NCI-H526 (cell line): ENCODE results near the gene QSOX1.
A peak's percentile ranks its signal among the peaks of the same experiment; 100 is the strongest.

ENCODE experiments used
- DNase-seq, 2 experiments: peaks; one replicate each; lab custom pipeline; 2025; lab: John Stamatoyannopoulos, UW

The QSOX1 gene

DNA sequence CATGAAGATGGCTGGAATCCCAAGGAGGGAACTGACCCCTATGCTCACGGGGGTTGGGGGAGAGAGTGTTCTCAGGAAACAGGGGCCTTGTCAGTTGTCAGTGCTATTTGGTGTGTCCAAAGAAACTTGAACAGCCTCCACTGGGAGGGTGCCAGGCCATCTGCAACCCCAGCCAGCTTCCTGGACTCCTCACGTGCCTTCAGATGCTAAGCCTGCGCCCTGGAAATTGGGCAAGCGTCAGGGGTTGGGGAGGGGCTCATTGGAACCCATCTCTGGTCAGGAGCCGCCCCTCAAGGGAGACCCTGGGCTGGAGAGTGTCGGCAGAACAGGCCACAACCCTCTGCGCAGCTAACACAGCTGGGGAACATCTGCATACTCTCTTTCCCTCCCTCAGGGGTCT, 62.3 kb downstream of the QSOX1 start:
- no peak for DNase-seq

DNA sequence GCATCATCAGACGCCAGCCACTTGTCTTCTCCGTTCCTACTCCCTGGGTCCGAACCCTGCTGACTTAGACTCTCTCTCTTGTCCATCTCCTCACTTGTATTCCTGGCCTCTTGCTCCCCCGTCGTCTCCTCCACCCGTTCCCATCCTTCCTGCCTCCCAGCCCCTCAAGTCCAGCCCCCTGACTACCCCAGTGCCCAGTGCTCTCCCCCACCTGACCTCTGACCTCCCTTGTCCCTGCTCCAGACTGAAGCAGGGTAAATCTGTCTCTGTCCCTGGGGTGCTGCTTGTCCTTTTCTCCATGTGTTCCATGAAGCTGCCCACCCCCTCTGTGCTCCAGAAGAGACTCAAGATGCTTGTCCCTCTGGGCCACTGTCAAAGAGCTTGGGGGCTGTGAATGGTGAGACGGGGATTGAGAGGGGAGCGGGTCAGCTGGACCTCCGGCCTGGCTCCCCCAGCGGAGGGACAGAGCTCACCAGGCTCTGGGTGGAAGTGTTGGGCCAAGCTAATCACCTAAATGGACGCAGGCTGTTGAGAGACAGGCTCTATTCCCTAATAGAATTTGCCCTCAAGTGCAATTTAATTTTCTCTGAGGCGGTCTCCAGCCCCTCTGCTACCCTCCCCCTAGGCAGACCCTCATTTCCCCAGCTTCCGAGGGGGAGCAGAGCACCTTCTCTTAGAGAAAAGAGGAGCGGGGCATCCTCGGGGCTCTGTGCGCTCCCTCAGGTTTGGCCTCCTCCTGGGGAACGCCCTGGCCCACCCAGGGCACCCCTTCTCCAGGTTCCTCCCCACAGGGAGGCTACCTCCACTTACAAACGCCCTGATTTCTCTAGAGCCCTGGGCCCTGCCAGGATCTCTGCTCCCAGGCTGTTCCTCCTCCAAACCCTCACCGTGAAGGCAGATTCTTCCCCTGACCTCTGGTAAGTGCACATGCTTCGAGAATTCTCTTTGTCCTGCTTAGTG, 64.4 kb downstream of the QSOX1 start:
- DNase-seq = no peak

DNA sequence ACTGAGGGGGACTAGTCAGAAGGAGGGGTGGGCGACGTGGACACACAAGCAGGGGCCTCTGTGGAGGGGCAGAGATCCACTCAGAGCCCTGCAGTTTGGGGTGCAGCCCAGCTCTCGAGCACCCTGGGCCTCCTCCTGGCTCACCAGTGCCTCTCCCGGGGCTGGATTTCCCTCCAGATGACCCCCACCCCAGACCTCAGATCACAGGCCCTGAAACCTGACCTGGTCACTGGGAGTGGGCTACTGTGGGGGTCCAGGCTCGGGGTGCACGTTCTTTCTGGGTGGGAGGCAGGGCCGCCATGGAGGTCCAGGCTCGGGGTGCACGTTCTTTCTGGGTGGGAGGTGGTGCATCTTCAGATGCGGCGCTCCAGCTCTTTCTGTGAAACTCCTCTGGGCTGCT, 65.1 kb downstream of the QSOX1 start:
- no peak for DNase-seq

DNA sequence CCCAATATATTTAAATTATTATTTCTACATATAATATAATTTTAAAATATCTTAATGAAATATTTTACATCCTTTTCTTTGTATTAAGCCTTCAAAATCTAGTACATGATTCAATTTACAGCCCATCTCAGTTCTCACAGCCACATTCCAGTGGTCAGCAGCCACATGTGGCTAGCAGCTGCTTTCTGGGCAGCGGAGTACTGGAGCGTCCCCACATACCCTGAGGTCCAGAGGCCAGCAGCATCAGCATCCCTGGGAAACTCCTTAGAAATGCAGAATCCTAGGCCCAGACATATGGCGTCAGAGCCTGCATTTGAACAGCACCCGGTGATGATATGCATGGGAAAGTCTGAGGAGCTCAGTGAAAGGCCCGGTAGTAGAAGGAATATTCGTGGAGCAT, 66.8 kb downstream of the QSOX1 start:
- no peak for DNase-seq

DNA sequence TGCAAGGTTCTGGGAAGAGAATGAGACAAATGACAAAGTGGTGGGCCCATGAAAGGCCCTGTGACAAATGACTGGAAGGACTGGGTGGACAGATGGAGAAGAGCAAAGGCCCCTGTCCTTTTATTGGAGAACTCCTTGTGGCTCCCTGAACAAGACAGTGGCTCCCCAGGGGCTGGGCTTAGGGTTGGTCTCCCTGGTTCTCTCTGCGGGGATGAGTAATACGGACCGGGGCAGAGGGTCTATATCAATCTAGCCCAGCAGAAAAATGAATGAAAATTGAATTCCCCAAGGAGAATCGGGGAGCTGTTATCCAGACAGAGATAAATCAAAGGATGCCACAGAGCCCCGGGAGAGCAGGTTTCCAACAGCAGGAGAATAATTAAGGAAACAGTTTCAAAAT, 70.2 kb downstream of the QSOX1 start:
- peak in 1 of 2 experiments; percentile 33 for DNase-seq

DNA sequence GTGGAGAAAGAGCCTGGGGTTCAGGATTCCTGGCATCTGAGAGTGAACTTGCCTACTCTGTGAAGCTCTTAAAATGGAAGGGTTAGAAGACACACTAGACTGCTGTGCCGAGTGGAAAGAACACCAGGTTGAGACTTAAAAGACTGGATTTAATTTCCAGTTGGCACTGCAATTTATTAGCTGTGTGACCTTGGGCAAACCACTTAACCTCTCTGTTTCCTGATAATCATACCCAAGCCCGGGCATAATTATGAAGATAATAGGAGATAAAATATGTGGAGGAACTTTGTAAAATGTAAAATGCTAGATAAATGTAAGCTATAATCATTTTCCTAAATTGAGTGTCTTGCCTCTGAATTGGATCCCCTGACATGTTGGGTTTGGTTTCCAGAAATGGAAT, 70.7 kb downstream of the QSOX1 start:
- DNase-seq = no peak

DNA sequence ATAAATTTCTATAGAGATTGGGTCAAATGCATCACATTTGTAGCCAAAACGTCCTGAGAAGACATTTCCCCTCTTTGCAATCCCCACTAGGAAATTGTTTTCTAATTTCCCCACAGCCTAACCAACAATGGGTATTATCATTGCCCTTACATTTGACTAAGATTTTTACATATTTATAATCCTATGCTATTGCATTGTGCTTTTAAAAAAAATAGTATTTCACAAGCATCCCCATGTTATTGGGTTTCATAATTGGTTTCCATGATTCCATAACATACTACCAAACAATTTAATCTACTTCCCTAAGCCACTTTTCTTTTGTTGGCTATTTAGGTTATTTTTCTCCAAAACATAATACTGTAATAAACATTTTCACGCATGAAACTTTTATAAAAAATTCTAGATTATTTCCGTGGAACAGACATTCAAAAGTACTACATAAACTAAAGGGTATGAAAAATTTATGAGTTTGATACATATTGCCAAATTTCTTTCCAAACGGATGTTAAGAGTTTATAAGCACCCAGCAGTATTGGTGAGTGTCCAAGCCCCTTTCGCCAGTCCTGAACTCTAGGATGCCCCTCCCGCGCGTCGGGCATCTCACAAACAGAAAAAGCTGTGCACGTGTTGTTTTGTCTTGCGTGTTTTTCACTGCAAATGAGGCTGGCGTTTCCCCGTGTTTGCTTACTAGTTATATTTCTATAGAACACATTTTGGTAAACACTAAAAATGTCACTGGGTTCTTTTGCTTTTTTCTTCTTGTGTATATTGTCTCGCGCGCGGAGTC, 73.4 kb downstream of the QSOX1 start:
- DNase-seq = no peak

DNA sequence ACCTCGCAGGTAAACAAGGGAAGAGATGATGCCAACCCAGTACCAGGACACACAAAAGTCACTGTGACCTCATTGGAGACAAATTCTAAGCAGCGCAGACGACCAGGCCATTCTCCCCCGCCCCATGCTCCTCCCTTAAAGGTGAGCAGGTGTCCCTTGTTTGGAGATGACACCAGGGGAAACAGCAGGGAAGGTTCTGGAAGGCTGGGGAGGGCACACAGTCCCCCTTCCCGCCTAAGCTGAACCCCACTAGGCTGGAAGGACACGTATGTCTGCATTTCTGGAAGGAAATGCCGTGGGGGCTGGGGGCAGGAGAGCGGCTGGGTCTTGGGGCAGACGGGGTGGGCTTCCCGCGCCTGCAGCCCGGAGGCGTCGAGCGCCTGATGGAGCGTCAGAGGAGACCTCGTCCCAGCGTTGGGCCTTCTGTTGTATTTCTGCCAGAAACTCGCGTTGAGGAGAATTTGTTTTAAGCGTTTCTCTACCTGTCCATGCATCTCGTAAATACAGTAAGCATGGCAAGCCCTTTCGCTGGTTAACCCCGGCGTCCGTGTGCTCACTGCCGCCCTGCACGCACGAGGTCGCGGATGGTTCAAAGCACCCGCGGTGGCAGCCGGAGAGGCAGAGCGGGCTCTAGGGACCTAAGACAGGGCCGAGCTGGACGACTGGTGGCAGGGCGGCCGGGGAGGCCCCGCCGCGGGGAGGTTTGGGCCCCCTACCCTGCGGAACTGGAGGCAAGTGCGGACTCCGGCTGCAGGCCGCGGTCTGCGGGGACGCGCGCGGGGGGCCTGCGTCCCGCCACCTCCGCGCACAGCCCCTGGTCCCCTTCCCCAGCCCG, 74.2 kb downstream of the QSOX1 start:
- peak; percentile 44 to 88 for DNase-seq

DNA sequence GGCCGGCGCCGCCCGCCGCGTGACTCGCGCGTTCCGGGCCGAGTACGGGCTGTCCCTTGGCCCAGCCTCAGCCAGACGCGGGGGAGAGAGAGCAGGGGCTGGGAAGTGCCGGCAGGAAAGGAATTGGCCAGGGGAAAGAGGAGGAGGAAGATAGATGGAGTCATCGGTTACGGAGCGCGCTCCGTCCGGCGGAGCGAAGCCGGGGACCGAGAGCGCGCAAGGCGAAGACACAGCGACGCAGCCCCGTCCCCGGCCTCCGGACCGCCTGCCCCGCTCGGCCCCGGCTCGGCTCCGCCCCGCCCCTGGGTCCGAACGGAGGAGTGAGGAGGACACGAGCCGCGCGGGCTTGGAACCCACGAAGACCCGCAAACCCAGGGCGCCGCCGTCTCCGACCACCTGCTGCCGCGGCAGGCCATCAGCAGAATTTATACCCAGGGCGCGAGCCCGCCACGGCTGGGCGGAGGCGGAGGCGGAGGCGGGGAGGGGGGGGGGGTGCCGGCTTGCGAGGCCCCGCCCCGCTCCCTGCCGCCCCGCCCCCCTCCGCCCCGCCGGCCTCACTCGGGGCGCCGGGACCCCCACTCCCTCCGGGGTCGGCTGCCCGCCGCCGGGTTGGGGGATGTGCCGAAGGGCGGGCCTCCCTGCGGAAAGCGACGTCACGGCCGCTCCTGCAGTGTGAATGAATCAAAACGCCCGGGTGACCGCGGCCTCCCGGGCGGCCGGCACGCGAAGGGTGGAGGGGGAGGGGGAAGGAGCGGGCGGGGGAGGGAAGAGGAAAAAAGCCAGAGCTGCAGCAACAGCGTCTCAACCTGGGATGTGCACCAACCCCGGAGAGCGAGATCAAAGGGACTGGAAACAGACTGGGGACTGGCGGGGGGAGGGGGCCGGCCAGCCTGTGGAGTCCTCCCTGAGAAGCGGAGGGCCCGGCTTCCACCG, 75.1 kb downstream of the QSOX1 start, which contains the start of gene LHX4:
Gene LHX4, plus strand, starts transcription at position 782 of the 933 bp plus-strand sequence. CDS start 266 bp downstream, outside the sequence.
- DNase-seq = peak; percentile 68 to 91

DNA sequence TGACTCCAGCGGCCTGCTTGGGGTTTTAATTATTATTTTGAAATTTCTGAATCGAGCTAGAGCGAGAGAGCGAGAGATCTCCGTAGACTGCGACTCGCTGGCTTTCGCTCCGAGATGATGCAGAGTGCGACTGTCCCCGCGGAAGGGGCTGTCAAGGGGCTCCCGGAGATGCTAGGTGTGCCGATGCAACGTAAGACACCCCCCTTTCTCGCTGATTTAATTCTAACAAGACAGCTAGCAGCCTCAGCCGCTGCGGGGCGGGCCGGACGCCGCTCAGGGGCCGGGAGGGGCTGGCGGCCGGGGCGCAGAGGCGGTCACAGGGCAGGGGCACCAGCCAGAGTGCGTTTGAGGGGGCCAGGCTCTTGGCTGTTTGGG, 75.7 kb downstream of the QSOX1 start:
- DNase-seq = no peak

DNA sequence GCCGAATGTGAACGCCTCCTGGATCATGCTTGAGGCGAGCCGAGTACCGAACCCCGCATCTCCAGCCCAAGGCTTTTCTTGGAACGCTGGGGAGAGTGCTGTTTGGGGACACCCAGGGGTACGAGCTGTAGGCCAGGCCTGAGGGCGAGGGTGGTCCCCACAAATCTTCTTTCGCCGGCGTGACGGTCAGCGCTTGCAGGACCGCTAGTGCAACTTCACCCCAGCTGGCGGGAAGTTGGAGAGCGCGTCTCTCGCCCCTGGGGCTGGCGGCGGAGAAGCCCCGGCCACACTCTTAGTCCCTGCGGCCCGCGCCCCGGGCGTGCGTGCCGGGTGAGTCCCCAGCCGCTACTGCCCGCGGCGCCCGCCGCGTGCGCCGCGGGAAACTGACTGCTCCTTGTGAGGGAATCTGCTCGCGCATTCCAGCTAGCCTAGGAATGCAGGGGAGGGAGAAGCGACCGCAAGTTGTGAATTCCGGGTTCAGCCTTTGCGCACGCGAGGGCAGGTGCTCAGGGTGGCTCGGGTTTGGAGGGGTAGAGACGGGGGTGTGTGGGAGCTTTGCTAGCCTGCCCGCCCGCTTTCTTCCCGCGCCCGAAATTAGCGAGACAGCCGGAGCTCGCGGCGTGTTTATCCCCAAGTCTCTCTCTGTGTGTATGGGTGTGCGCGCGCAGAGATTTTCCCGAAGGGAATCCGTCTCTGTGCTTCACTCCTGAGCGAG, 76.3 kb downstream of the QSOX1 start:
- peak in 1 of 2 experiments; percentile 81 for DNase-seq

DNA sequence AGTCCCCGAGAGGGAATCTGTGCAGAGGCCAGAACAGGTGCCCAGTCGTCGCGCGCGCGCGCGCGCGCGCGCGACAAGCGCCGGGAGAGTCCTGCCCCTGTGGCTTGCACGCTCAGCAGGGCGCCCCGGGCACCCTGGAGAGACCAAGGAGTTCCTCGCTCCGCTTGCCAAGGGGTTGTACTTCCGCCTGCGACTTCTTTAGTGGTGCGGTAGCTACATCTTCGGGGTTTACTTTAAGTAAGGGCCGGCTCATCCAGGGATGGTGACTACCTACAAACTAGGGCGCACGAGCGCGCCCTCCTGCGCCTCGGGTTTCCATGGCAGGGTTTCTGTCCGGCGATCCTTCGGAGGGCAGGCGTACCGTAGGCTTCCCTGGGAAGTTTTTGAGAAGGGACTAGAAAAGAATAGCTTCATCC, 76.8 kb downstream of the QSOX1 start:
- peak in 1 of 2 experiments; percentile 88 for DNase-seq

DNA sequence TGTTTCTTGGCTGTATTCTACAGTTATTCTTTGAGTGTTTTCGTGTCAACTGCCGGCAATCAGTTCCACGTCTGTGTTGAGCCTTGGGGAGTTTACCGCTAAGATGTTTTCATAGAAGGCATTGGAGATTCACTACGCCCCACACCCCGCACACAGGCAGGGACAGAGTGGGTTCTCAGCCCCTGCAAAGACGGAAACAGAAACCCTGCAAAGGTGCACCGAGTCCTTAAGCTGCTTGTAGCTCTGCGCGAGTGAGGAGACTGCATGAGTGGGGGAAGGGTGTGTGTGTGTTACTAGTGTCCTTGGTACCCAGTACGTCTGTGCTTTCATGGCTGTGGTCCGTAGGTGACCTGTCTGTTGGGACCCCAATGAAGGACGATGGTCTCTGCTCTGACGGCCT, 77.3 kb downstream of the QSOX1 start:
- DNase-seq = peak in 1 of 2 experiments; percentile 61

DNA sequence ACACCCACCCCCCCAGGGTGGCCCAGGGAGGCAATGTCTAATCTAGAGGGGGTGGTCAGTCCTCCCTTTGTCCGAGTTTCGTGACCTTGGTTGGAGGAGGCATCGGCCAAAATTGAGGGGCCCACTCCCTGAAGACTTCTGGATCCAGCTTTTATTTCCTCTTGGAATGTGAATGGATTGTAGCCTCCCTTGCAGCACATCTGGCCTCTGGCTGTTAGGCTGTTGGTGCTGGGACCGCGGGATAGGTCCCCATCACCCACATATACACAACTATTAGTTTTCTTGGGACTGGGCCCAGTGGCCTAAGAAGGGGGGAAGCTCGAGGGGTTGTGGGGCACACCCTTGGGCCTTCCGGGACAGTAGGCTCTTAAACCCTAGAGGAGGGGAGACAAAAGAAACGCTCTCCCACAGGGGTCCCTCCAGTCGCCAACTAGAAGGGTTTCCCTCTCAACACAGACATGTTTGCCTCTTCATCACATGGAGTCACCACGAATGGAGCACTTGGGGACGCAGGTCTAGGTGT, 77.9 kb downstream of the QSOX1 start:
- peak in 1 of 2 experiments; percentile 63 for DNase-seq

DNA sequence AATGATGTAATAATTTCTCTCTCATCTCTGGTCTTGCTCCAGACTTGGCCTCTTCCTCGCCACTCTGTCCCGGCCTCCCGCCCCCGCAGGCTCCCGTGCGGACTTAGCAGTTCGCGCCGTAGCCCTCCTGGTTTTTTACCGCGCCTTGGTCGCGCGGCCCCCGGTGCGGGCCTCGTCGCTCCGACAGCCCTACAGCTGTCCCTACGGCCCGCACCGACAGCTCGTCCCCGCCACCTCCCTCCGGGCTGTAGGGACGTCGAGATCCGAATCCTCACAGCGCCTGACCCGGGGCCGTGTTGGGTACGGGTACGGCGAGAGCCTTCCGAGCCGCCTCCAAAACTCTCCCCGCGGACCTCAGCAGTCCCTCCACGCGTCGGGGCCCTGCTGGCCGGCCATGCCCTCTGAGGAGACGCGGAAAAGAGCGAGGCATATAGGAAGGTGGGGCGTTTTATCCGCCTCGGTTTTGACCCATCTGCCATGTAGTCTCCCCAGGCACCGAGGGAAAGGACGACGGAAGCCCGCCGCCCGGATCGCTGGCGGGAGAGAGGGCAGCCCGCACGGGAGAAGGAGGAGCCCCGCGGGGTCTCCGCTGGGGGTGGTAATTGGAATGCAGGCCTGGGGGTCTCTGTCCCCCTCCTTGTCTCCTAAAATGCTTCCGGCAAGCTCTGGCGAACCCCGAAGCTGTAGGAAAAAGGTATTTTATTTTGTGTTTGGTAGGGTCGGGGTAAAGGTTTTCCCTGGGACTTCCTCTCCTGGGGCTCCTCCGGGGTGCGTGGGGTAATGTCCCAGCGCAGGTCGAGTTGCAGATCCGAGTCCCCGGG, 78.7 kb downstream of the QSOX1 start:
- peak in 1 of 2 experiments; percentile 74 for DNase-seq

DNA sequence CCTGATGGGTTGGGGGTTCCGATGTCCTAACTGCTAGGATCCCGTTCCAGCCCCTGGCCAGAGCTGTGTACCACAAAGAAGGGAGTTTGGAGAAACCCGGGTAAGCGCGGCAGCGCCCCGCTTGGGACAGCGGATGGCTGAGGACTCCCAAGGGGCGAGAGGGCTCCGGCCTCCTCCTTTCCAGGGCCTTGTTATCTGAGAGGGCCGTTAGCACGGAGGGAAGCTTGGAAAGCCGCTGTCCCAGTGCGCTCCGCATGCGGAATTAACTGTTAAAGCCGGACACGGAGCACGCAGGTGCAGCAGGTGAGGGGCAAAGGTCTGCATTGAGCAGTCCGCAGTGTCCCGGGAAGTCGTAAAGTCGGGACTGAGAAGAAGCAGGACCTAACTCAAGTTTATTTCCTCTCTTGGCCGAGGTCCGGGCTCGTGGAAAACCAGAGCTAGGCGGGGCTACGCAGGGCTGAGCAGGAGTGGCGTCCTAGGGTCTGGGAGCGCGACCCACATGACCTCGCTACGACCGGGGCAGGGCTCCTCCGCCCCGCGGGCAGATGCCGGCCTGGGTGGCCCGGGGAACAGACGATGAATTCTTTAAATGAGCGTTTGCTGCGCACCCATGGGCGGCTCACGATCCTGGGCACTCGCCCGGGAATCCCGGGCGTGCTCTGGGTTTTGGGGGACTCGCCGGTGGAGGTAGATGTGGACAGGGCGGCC, 79.9 kb downstream of the QSOX1 start:
- DNase-seq = peak; percentile 45 to 79

DNA sequence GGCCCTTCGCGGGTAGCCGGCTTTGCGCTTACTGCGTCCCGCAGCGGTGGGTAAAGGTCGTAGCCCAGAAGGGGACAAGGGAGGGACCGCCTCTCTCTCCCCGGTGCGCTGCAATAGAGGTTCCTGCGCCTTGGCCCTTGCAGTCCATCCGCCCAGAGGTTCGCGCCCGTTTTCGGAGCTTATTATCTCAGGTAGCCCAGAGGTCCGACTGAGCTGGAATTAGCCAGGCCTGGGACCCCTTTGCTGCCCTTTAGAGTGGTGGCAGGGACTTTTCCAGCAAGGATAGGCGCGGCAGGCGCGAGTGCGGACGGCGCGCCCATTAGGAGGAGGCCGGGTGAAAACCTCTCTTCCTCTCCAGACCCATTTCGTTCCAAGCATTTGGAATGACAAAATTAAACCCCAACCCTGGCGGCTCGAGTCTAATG, 80.4 kb downstream of the QSOX1 start:
- peak in 1 of 2 experiments; percentile 83 for DNase-seq
